NOMO-1 treated with dmso at 0.1 percent for 144 hours (cell line): Measurements from ENCODE around the gene UHRF1.
"Not testable (repeated sequence)": the region's sequence is repeated elsewhere in the genome, so short reads cannot be mapped to it uniquely, and the experiment has no call there.

Experiments
- DNase-seq: peaks from one replicate; lab custom pipeline; 2025; ENCODE audit not compliant: unreplicated experiment; lab: John Stamatoyannopoulos, UW

The UHRF1 gene

DNA sequence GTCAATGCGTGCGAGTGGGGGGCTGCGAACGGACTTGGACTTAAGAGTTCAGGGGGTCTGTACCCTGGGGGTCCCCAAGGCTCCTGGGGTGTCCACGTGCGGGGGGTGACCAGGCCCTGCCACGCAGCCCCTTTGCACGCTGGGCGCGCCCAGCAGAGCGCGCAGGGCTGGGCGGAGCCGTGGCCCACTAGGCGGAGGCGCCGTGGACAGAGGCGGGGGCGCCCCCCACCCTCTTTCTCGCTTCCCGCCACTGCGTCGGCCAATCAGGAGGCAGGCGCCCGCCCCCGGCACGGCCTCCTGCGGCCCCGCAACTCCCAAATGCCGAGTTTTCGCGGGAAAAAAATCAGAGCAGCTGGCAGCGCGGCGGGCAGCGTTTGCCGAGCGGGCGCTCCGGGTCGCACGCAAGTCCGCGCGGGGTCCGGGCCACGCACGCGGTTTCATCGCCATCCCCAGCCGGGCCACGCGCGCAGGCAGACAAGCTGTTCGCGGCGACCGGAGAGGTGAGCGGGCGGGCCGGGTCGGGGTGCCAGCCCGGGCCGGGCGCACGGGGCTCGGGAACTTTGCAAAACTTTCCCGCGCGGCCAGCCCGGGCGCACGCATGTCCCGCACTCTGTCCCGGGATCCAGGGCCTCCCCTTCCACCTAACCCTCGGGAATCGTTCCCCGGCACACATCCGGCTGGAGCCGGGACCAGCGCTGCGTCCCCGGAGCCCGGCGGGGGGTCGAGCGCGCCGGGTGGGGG is at the start of gene UHRF1:
Gene UHRF1 (plus strand): TSS at position 346 of the 741 bp plus-strand sequence. CDS start 1,385 bp downstream, outside the sequence.
- peak; percentile 46 for DNase-seq

DNA sequence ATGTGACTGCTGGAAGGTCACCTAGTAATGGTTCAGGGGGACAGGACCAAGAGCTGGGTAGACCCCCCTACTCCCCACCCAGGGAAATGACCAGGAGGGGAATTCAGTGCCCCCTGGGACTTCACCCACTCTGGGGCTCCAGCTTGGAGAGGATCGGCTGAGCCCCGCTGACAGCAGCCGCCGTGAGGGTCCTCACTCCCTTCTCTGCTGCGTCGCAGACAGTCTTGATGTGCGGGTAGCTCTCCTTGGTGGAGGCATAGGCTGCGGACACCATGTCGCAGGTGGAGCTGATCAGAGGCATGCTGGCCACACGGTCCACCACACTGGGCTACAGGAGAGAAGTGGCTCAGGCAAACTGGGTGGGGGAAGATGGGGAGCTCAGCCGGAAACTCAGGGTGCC is 49.6 kb upstream of the UHRF1 start:
- no peak for DNase-seq

- DNase-seq: no peak
Observed at GRCh38 chr19:4861147-4861546, 48.2 kb upstream of the UHRF1 start.

DNA sequence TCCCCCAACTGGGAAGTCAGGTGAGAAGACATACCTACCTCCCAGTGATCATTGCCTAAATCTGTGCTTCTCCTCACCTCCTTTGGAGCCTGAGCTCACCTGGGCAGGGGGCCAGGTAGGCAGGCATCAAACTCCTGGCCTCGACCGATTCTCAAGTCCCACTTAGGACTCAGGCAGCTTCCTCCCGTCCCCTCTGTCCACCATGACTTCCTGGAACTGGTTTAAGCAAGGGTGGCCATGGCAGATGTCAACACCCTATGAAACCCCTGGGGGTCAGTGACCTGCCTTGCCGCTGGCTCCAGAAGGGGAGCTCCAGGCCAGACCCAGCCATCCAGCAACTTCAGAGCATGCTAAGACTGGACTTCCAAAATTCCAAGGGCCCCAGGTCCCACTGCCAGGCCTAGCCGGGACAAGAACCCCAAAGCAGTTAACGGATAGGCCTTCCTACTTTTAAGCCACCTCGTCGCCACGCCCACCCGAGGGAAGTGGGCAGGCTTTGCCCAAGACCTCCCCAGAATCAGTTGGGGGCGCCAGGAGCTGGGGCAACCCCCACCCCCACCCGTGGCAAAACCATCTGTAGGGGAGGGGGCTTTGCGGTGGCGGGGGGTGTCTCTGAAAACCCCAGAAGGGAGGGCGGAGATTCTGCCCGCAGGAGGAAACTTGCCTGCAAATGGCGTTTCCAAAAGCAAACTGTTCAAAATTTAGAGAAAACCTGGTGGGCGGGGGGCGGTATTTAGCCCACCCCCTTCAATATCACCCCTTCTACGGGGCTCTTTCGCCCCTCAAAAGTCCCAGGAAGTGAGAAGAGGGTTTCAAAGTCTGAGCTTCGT is 42.5 kb upstream of the UHRF1 start:
- no peak for DNase-seq

DNA sequence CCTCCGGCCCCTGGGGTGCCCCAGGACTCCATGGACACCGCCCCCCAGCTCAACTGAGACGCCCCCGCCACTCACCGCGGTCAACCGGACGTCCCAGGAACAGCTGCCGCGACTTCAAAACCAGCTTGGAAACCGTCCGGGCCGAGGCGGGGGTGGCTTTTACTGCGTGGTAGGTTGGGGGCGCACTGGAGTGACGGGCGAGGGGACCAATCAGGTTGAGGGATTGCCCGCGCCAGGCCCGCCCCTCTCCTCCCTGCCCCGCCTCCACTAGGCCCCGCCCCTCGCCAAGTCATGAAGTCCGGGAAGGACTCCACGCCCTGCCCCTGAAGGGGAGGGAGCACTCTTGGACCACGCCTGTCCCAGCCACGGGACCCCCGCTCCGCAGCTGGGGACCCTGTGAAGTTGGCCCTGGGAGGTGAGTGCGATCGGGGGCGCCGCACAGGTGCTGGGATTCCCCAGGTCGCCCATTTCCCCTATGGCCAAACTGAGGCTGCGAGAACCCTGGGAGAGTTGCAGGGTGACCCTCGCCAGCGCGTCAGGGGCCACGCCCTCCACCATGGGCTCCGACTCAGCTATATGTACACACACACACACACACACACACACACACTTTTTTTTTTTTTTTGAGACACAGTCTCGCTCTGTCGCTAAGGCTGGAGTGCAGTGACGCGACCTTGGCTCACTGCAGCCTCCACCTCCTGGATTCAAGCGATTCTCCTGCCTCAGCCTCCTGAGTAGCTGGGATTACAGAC is 41.6 kb upstream of the UHRF1 start, which contains the start of gene PLIN3:
Gene PLIN3 (minus strand): TSS at position 134 of the 752 bp plus-strand sequence. CDS start 6,273 bp downstream, outside the sequence.
- DNase-seq: peak; percentile 81

DNA sequence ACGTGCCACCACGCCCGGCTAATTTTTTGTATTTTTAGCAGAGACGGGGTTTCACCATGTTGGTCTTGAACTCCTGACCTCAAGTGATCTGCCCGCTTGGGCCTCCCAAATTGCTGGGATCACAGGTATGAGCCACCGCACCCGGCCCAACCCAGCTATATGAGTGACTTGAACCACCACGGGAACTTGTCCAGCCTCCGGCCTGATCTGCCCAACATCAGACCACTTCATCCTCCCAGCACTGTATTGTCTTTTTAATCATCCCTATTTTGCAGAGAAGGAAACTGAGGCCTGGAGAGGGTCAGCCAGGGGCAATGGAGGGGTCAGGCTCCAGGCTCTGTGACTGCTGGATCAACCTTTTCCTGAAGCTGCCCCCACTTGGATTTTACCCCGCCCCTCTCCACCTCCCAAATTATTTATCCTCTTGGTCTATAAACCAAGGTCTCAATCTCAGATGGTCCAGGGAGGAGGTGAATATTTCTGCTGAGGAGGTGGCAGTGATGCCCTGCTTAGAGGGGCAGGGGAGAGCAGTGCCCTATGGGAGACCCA is 40.9 kb upstream of the UHRF1 start:
- DNase-seq: no peak

DNA sequence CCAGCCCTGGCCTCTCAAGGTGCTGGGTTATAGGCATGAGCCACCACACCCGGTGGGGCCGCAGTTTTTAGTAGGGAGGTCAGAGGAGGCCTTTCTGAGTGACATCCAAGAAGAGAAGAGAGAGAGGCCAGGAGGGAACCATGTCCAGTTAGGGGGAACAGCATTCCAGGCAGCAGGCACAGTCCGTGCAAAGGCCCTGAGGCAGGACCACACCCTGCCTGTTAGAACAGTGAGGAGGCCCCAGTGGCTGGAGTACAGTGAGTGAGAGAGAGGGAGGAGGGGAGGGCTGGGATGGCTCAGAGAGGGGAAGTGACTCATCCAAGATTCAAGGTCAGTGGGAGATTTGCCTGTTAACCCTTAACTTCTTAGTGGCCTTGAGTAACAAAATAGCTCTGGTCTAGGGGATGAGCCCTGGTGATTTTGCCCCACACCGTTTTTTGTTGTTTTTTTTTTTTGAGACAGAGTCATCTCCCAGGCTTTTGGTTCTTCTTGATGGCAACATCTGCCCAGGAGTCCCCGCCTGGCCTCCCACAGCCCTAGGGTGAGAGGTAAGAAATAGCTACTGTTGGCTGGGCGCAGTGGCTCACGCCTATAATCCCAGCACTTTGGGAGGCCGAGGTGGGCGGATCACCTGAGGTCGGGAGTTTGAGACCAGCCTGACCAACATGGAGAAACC is 39.1 kb upstream of the UHRF1 start:
- DNase-seq: peak; percentile 90

DNA sequence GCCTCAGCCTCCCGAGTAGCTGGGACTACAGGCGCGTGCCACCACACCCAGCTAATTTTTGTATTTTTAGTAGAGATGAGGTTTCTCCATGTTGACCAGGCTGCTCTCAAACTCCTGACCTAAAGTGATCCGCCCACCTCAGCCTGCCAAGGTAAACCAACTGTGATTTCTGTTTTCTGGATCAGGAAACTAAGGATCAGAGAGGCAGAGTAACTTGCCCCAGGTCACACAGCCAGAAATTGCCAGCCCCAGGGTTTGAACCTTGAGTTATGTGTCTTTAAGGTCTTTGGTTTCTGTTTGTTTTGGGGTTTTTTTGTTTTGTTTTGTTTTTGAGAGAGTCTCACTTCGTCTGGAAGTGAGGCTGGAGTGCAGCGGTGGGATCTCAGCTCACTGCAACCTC is 37.6 kb upstream of the UHRF1 start:
- DNase-seq: no peak

- no peak for DNase-seq
Observed at GRCh38 chr19:4873930-4874329, 35.4 kb upstream of the UHRF1 start.

DNA sequence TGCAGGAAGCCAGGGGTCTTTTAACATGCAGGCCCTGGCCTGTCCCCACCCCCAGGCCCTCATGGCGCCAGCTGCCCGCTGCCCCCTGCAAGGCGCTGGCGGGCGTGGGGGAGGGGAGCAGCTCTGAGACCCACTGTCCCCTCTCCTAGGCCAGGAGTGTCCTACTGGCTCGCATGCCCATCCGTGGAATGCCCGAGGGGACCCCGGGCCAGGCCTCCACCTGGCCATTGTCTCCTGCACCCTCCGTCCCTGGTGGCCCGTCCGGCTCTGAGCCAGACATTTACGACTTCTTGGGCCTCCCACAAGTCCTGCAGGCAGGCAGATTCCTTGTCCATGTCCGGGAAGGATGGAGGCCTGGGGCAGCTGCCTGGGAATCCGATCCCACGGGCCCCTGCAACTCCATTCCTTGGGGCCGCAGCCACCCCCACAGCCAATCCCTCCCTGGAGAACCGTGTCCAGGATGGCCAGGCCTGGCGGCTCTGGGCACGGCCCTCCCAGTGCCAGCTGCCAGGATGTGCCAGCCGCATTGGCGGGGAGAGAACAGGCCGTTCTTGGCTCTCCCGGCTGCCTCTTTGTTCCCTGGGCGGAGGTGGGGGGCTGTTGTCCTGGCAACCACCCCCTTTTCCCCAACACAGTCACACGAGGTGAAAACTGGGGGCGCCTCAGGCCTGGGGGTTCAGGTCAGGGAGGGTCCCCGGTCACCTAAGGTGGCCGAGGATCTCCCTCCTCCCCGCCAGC is 31.4 kb upstream of the UHRF1 start:
- no peak for DNase-seq

- DNase-seq: no peak
Observed at GRCh38 chr19:4878491-4878968, 30.8 kb upstream of the UHRF1 start.

DNA sequence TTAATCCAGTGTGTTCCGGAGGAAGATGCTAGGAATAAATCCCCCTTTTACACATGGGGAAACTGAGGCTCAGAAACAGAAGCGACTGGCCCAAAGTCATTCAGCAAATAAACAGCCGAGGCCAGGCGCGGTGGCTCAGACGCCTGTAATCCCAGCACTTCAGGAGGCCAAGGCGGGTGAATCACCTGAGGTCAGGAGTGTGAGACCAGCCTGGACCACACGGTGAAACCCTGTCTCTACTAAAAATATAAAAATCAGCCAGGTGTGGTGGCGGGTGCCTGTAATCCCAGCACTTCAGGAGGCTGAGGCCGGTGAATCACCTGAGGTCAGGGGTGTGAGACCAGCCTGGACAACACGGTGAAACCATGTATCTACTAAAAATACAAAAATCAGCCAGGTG is 30.3 kb upstream of the UHRF1 start:
- DNase-seq: no peak

DNA sequence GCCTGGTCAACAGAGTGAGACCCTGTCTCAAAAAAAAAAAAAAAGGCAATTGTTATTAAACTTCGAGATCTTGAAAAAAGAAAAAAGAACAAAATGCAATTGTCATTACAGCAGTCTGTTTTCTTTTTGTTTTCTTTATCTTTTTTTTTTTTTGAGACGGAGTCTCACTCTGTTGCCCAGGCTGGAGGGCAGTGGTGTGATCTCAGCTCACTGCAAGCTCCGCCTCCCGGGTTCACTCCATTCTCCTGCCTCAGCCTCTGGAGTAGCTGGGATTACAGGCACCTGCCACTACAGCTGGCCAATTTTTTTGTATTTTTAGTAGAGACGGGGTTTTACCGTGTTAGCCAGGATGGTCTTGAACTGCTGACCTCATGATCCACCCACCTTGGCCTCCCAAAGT is 26.4 kb upstream of the UHRF1 start:
- DNase-seq: not testable (repeated sequence)

DNA sequence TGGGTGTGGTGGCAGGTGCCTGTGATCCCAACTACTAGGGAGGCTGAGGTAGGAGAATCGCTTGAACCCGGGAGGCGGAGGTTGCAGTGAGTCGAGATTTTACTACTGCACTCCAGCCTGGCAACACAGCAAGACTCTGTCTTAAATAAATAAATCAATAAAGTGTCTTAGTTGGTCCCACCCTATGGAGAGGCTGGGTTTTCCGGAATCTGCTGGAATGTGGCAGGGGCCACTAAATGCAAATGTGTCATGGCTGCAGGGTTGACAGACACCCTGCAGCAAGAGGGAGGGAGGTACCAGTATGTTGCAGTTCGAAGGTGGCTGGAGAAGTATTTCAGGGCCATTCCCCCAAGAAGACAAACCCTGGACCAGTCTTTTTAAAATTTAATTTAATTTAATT is 24.3 kb upstream of the UHRF1 start:
- DNase-seq: not testable (repeated sequence)

DNA sequence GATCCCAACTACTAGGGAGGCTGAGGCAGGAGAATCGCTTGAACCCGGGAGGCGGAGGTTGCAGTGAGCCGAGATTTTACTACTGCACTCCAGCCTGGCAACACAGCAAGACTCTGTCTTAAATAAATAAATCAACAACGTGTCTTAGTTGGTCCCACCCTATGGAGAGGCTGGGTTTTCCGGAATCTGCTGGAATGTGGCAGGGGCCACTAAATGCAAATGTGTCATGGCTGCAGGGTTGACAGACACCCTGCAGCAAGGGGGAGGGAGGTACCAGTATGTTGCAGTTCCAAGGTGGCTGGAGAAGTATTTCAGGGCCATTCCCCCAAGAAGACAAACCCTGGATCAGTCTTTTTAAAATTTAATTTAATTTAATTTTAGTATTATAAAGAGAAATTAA is 21.5 kb upstream of the UHRF1 start:
- not testable (repeated sequence) for DNase-seq

GRCh38 chr19:4889034-4889815 is 20.1 kb upstream of the UHRF1 start:
- DNase-seq: no peak

- no peak for DNase-seq
Observed at GRCh38 chr19:4891066-4891465, 18.2 kb upstream of the UHRF1 start.

DNA sequence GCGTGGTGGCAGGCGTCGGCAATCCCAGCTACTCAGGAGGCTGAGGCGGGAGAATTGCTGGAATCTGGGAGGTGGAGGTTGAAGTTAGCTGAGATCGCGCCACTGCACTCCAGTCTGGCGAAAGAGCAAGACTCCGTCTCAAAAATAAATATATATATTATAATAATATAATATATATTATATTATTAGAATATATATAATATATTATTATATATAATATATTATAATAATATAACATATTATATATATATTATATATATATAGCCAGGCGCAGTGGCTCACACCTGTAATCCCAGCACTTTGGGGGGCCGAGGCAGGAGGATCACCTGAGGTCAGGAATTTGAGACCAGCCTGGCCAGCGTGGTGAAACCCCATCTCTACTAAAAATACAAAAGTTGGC is 16.3 kb upstream of the UHRF1 start:
- DNase-seq: not testable (repeated sequence)

DNA sequence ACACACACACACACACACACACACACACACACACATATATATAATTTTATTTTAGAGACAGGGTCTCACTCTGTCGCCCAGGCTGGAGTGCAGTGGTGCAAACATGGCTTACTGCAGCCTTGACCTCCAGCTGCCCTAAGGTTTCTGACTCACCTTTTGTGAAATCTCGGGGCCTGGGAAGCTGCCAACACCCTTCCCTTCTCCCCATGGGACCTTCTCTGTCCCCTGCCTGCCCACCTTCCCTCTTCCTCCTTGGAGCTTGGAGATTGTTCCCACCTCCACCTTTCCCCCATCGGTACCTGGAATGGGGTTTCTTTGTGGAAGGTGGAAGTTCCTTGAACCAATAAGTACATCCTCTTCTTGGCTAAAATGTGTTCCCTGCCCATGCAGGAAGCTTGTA is 12.9 kb upstream of the UHRF1 start:
- DNase-seq: peak; percentile 20
